Measurements from ENCODE around the gene NPFF.

The NPFF gene

GRCh38 chr12:53539526-53539925, 32.2 kb upstream of the NPFF start:
- in situ Hi-C loops (cut with HindIII; ENCODE audit: low sequenced_read_pairs), result no loop called here
- no peak overlapping the region for H3K4me3 ChIP-seq (ENCODE audit: low read depth, low read length)
- no peak for DNase-seq (ENCODE audit: low read depth, low spot score)
- TF ChIP-seq CTCF (IDR thresholded peaks at IDR 0.05; ENCODE audit: low read depth, low read length), result no peak

DNA sequence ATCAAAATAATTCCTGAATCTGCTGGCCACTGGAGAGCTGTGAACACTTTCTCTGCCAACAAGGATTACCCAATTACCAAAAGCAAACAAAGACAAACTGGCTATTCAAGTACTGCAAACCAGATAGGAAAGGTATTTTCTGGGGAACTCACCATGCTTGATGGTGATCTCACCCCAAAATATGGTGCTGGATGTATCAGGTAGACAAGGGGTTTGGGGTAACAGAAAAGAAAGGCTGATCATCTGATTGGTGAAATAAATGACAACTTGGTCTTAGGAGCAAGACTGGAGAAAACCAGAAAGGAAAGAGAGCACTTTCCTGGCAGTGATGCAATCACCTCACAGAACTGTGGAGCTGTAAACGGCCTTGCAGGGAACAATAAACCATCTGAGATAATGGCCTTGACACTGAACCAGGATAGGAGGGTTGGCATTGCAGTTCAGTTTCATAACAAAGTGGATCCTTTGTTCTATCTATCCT, 31.0 kb upstream of the NPFF start:
- no peak overlapping the region for H3K4me3 ChIP-seq (ENCODE audit: low read depth, low read length)
- in situ Hi-C loops (cut with HindIII; ENCODE audit: low sequenced_read_pairs), result no loop called here
- peak; percentile 56 for DNase-seq (ENCODE audit: low read depth, low spot score)
- TF ChIP-seq CTCF (IDR thresholded peaks at IDR 0.05; ENCODE audit: low read depth, low read length), result no peak

GRCh38 chr12:53536962-53537361, 29.7 kb upstream of the NPFF start:
- DNase-seq (ENCODE audit: low read depth, low spot score), result no peak
- TF ChIP-seq CTCF (IDR thresholded peaks at IDR 0.05; ENCODE audit: low read depth, low read length), result no peak
- in situ Hi-C loops (cut with HindIII; ENCODE audit: low sequenced_read_pairs), result no loop called here
- no peak overlapping the region for H3K4me3 ChIP-seq (ENCODE audit: low read depth, low read length)

DNA sequence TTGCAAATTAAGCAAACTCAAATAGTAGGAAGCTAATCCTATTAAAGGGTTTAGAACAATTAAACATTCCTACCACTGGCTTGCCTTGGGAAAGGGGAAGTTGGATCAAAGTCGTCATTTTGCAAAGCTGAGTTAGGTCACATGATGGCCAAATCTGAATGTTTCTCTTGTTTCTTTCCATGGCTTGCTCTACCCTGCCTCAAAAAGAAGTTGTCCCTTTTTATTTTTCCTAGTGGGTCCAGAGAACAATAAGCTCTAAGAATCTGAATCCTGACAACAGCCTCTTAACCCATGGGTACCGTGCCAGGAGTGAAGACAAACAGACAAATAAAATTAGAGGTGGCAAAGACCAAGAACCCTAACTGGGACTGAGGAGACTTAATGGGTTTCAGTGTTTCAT, 26.2 kb upstream of the NPFF start:
- TF ChIP-seq CTCF (IDR thresholded peaks at IDR 0.05; ENCODE audit: low read depth, low read length), result no peak
- in situ Hi-C loops (cut with HindIII; ENCODE audit: low sequenced_read_pairs), result no loop called here
- H3K4me3 ChIP-seq (ENCODE audit: low read depth, low read length), result no peak overlapping the region
- DNase-seq (ENCODE audit: low read depth, low spot score), result no peak

DNA sequence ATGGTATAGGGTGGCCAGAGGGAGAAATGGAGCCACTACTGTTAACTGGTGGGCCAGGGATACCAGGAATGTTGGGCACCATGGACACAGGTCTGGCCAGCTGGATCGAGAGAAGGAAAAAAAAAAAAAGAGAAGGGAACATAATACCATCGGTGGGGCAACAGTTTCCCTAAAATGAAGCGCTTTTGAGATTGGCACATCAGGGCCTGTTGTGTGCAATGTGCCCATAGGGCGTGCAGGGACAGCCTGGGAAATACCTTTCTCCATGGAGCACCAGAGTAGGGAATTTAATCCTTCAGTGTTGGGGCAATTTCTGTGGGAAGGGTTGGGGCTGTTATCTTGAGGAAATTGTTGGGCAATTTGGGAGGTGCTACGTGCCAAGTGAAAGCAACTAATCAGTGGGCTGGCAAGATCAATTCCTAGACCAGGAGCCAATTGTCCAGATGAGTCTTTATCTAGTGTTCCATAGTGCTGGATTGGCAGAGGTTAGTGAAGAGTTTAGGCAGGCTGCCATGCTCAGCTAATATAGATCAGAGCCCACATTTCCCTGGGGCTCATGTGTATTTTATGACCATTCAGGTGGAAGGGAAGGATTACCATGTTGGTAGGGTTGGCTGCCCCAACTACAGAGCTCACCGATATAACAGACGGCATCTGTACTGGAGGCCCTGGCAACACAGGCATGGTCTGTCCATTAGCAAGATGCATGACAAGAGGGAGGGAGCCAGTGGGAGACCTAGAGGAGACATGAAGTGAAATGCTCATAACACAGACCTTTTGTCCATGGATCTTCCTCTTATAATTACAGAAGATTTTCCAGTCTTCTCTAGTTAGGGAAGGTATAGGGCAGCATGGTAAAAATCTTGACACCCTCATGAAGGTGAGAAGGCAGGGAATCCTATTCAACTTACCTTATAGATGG, 25.5 kb upstream of the NPFF start:
- TF ChIP-seq CTCF (IDR thresholded peaks at IDR 0.05; ENCODE audit: low read depth, low read length), result no peak
- DNase-seq (ENCODE audit: low read depth, low spot score), result no peak
- H3K4me3 ChIP-seq (ENCODE audit: low read depth, low read length), result no peak overlapping the region
- in situ Hi-C loops (cut with HindIII; ENCODE audit: low sequenced_read_pairs), result no loop called here

GRCh38 chr12:53532021-53532420, 24.7 kb upstream of the NPFF start:
- DNase-seq (ENCODE audit: low read depth, low spot score), result no peak
- TF ChIP-seq CTCF (IDR thresholded peaks at IDR 0.05; ENCODE audit: low read depth, low read length), result no peak
- in situ Hi-C loops (cut with HindIII; ENCODE audit: low sequenced_read_pairs), result no loop called here
- H3K4me3 ChIP-seq (ENCODE audit: low read depth, low read length), result no peak overlapping the region

Data from astrocyte of the spinal cord (primary cell).